ENCODE measurements around the gene ADM5. TPM values are rescaled to one million over a fixed set of nuclear protein-coding genes. Genes with fewer than 3 reads are reported as not detected.
A peak's percentile ranks its signal among the peaks of the same experiment; 100 is the strongest.

Gene ADM5
- total RNA-seq, 1 donor from 2014 or later: 11.8 TPM

DNA sequence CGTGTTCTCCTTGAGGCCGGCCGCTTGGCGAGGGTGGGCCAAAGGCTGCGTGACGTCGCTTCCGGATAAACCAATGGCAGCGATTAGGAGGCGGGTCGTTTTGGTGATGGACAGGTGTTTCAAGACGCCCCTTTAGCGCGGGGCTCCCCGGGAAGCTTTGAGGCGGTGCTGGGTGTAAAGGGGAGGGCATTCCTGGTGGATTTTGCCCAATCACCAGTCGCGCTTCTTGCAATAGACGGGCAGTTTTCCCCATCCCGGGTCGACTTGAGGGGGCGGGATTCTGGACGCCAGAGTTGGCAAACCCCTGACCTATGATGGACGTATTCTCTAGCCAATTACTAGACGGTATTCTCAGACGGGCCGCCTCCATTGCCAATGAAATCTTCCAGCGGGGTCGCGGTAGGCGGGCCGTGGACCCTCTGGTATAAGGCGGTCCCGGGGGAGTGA is 12.6 kb upstream of the ADM5 start:
- peaks cover 6% of the 10 kb centered on the region for H3K27me3 Mint-ChIP-seq (ENCODE audit: low read depth)
- H3K27ac Mint-ChIP-seq (ENCODE audit: unreplicated experiment): peak overlapping the region; percentile 100

DNA sequence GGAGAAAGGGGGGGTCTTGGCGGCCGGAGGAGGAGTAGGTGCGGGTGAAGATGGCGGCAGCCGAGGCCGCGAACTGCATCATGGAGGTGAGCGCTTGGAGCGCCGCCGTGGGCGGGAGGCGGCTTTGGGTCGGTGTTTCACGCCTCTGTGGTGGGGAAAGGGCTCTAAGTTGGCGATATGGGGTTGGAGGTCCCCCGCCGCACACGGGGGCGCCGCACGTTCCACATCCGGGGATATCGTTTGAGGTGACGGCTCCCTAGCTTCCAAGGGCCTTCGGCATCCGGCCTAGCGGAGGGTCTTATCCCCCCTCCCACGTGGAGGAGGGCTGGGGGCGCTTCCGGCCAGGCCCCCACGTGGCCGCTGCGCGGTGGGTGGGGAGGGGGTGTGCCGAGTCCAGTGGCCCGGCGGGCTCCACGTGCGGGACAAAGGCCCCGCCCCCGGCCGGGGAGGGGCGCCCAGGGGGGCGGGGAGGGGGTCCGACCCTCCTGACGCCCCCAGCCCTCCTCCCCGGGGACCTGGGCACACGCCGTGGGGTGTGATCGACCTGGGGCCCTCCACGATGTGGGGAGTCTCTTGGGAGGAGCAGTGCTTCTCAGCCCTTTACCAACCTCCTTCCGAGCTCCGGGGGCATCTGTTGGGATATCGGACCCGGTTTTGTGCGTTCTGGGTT is 12.0 kb upstream of the ADM5 start, which contains the start of gene PRMT1:
Gene PRMT1, plus strand, starts transcription at position 41 of the 670 bp plus-strand sequence. Its CDS starts 10 bp downstream, at position 51.
- H3K4me1 Mint-ChIP-seq: peaks cover 36% of the 10 kb centered on the region
- peaks cover 7% of the 10 kb centered on the region for H3K36me3 Mint-ChIP-seq (ENCODE audit: low read depth)
- H3K27ac Mint-ChIP-seq (ENCODE audit: unreplicated experiment): peak within 1 kb of the TSS; percentile 100
- no peaks in the 10 kb centered on the region for H3K9me3 Mint-ChIP-seq
- TF ChIP-seq, protein P1, sequence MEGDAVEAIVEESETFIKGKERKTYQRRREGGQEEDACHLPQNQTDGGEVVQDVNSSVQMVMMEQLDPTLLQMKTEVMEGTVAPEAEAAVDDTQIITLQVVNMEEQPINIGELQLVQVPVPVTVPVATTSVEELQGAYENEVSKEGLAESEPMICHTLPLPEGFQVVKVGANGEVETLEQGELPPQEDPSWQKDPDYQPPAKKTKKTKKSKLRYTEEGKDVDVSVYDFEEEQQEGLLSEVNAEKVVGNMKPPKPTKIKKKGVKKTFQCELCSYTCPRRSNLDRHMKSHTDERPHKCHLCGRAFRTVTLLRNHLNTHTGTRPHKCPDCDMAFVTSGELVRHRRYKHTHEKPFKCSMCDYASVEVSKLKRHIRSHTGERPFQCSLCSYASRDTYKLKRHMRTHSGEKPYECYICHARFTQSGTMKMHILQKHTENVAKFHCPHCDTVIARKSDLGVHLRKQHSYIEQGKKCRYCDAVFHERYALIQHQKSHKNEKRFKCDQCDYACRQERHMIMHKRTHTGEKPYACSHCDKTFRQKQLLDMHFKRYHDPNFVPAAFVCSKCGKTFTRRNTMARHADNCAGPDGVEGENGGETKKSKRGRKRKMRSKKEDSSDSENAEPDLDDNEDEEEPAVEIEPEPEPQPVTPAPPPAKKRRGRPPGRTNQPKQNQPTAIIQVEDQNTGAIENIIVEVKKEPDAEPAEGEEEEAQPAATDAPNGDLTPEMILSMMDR (conservative IDR thresholded peaks at IDR 0.05): no peak
- peak within 1 kb of the TSS; percentile 100 for H3K4me3 Mint-ChIP-seq
- DNase-seq (ENCODE audit: low read depth, low spot score): peak; percentile 51
- peaks cover 6% of the 10 kb centered on the region for H3K27me3 Mint-ChIP-seq (ENCODE audit: low read depth)

More for the DNA sequence above, 12.6 kb upstream of the ADM5 start:
- Mint-ChIP-seq H3K9me3 (no peaks in the 10 kb centered on the region), H3K4me3 (peak overlapping the region; percentile 100), H3K4me1 (peaks cover 41% of the 10 kb centered on the region), H3K36me3 (ENCODE audit: low read depth) (peaks cover 6% of the 10 kb centered on the region)
- TF ChIP-seq, protein P1 (conservative IDR thresholded peaks at IDR 0.05): no peak
- peak; percentile 97 for DNase-seq (ENCODE audit: low read depth, low spot score)

DNA sequence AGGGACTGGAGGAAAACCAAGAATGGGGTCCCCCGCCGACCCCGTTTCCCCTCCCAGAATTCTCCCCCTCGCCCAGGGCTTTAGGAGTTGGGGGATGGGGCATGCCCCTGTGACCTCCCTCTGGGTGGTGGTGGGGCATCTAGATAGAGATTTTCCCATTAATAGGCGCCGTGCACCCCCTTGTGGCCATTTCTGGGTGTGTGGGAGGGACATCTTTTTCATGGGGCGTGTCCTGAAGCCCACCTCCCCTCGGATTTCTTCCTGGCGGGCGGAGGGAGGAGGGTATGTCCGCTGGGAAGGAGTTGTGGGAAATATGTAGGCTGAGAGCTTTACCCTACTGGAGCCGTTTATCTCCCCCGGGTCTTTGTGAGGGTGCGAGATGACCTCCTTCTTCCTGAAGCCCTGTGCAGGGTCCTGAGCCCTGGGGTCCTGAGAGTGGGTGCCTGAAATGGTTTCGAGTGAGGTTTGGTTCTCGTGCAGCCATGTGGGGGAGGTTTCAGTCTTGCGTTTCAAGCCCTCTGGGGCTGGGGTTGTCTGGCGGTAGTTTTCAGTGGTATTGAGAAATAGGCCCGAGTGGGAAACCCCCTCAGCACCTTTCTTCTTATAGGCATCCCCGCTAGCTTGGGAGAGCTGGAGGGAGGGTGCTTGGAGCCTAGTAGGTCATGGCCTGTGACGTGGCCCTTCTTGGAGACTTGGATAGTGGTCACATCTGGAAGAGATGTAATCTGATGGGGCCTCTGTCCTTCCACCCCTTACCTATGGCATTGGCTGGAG is 11.3 kb upstream of the ADM5 start:
- TF ChIP-seq, protein P1 (conservative IDR thresholded peaks at IDR 0.05): peak; percentile 79
- peaks cover 9% of the 10 kb centered on the region for H3K36me3 Mint-ChIP-seq (ENCODE audit: low read depth)

DNA sequence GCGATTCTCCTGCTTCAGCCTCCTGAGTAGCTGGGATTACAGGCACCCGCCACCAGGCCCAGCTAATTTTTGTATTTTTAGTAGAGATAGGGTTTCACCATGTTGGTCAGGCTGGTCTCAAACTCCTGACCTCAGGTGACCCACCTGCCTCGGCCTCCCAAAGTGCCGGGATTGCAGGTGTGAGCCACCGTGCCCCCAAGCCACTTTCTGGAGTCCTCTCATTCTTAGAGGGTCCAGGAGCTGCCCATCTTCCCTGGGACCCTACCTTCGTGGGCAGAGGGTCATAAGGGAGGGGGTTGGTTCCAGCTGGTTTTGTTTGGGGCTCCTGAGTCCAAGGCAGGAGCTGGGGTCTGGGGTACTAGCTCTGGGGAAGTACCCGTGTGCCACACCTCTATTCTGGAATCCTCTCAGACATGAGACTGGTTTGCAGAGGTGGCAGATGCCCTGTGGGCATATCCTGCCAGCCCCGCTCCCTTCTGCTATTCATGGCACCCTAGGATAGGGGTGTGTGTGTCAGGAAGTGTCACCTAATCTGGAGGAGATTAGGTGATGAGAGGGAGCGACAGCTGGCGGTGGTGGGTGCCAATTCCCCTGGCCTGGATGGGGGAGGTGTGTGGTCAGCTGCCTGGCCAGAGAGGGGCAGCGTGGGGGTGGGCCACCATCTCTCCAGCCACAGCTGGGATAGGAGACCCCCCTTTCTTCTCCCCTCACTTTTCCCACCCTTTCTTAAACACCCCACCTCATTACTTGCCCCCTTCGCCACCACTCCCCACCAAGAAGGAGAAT is 10.2 kb upstream of the ADM5 start:
- Mint-ChIP-seq H3K4me1 (peaks cover 34% of the 10 kb centered on the region), H3K27ac (ENCODE audit: unreplicated experiment) (no peak overlapping the region), H3K27me3 (ENCODE audit: low read depth) (peaks cover 6% of the 10 kb centered on the region), H3K4me3 (peak overlapping the region; percentile 99), H3K9me3 (no peaks in the 10 kb centered on the region), H3K36me3 (ENCODE audit: low read depth) (peaks cover 7% of the 10 kb centered on the region)
- no peak for DNase-seq (ENCODE audit: low read depth, low spot score)
- TF ChIP-seq, protein P1 (conservative IDR thresholded peaks at IDR 0.05): no peak

More for the DNA sequence above, 11.3 kb upstream of the ADM5 start:
- Mint-ChIP-seq H3K4me1 (peaks cover 34% of the 10 kb centered on the region), H3K27ac (ENCODE audit: unreplicated experiment) (peak overlapping the region; percentile 96), H3K9me3 (no peaks in the 10 kb centered on the region), H3K27me3 (ENCODE audit: low read depth) (peaks cover 6% of the 10 kb centered on the region), H3K4me3 (peak overlapping the region; percentile 99)
- peak; percentile 93 for DNase-seq (ENCODE audit: low read depth, low spot score)

DNA sequence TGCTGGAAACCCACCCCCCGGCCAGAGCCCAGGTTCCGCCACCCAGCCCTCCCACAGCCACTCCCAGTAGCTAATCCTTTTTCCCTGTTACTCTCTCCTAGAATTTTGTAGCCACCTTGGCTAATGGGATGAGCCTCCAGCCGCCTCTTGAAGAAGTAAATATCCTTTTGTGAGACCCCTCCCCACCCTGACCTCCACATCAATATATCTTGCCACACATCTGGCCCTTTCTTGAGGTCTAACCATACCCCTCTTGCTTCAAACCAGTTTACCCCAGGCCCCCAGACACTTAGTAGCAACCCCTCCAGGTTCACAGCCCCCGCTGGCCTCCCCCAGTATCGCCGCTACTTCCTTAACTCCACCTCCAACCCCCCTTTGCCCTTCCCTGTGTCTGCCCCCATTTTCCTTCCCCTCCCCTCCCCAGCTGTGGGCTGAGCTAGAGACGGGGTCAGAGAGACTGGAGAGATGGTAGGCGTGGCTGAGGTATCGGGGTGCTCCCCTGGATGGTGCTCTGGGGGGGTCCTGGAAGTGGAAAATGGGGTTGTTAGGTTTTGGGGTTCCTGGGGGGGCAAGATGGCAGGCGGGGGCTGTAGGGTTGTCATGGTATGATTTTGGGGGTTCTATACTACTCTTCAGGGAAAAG is 9.5 kb upstream of the ADM5 start:
- TF ChIP-seq, protein P1 (conservative IDR thresholded peaks at IDR 0.05): no peak
- Mint-ChIP-seq H3K9me3 (no peaks in the 10 kb centered on the region), H3K4me1 (peaks cover 34% of the 10 kb centered on the region), H3K27ac (ENCODE audit: unreplicated experiment) (no peak overlapping the region), H3K4me3 (peak overlapping the region; percentile 99), H3K27me3 (ENCODE audit: low read depth) (peaks cover 6% of the 10 kb centered on the region), H3K36me3 (ENCODE audit: low read depth) (peaks cover 7% of the 10 kb centered on the region)
- DNase-seq (ENCODE audit: low read depth, low spot score): no peak
